ENCODE results near the gene ZNF621. TPM values are rescaled to one million over a fixed set of nuclear protein-coding genes. Genes with fewer than 3 reads are reported as not detected.
A peak's percentile ranks its signal among the peaks of the same experiment; 100 is the strongest.

ZNF621 gene
- total RNA-seq, 1 experiment from 2014 or later, result 26.2 TPM

- Histone ChIP-seq H3F3A (ENCODE audit: insufficient read depth, low read depth) (no peaks in the 10 kb centered on the region), H3K27ac (no peak overlapping the region), H3K4me3 (peak overlapping the region; percentile 67), H2AFZ (peak overlapping the region; percentile 87), H3K4me2 (peak overlapping the region; percentile 93), H3K27me3 (ENCODE audit: insufficient read depth, low read depth) (no peaks in the 10 kb centered on the region), H3K79me2 (ENCODE audit: low read depth) (no peaks in the 10 kb centered on the region; the same call in 1 of the 2 replicates), H3K4me1 (replicated peaks; ENCODE audit: insufficient read depth) (peaks cover 12% of the 10 kb centered on the region), H3K9me2 (ENCODE audit: insufficient read depth) (no peaks in the 10 kb centered on the region), H3K36me3 (ENCODE audit: low read depth) (no peaks in the 10 kb centered on the region), H3K9me3 (ENCODE audit: insufficient read depth, low read depth) (no peaks in the 10 kb centered on the region), H4K20me1 (ENCODE audit: insufficient read depth) (no peaks in the 10 kb centered on the region)
- TF ChIP-seq CTCF (conservative IDR thresholded peaks at IDR 0.05), result no peak
- intact Hi-C loops (cut with micrococcal nuclease; ENCODE audit: unreplicated experiment), result loop anchor here (1.0 kb wide), 2 partner anchors 28 to 47 kb away; partner anchors contain the start of gene ZNF621
- no peak for DNase-seq
- CTCF ChIA-PET, result no interaction called here
- no TSS peak for BruUV-seq (replicated peaks)
- POLR2A ChIA-PET (ENCODE audit: unreplicated experiment), result no interaction called here
Observed at GRCh38 chr3:40477666-40478065, 47.1 kb upstream of the ZNF621 start.

GRCh38 chr3:40487172-40487571, 37.6 kb upstream of the ZNF621 start:
- H3K4me3 ChIP-seq, result no peak overlapping the region
- no peaks in the 10 kb centered on the region for H3F3A ChIP-seq (ENCODE audit: insufficient read depth, low read depth)
- no peak overlapping the region for H3K27ac ChIP-seq
- intact Hi-C loops (cut with micrococcal nuclease; ENCODE audit: unreplicated experiment), result no loop called here
- no peaks in the 10 kb centered on the region for H4K20me1 ChIP-seq (ENCODE audit: insufficient read depth)
- H3K4me2 ChIP-seq, result no peak overlapping the region
- H3K79me2 ChIP-seq (ENCODE audit: low read depth), result no peaks in the 10 kb centered on the region
- peaks cover 12% of the 10 kb centered on the region; the same call in 1 of the 2 replicates for H3K9me3 ChIP-seq (ENCODE audit: insufficient read depth, low read depth)
- H2AFZ ChIP-seq, result no peak overlapping the region
- H3K4me1 ChIP-seq (replicated peaks; ENCODE audit: insufficient read depth), result no peaks in the 10 kb centered on the region
- BruUV-seq (replicated peaks), result no TSS peak
- ChIA-PET POLR2A (ENCODE audit: unreplicated experiment) (no interaction called here), CTCF (no interaction called here)
- peaks cover 13% of the 10 kb centered on the region; the same call in 1 of the 2 replicates for H3K36me3 ChIP-seq (ENCODE audit: low read depth)
- H3K9me2 ChIP-seq (ENCODE audit: insufficient read depth), result no peaks in the 10 kb centered on the region
- no peak for TF ChIP-seq CTCF (conservative IDR thresholded peaks at IDR 0.05)
- no peak for TF ChIP-seq EZH2 (IDR thresholded peaks at IDR 0.05; ENCODE audit: low read depth)
- H3K27me3 ChIP-seq (ENCODE audit: insufficient read depth, low read depth), result no peaks in the 10 kb centered on the region
- DNase-seq, result no peak

- intact Hi-C loops (cut with micrococcal nuclease; ENCODE audit: unreplicated experiment), result no loop called here
- Histone ChIP-seq H3K4me2 (no peak overlapping the region), H3K36me3 (ENCODE audit: low read depth) (peaks cover 6% of the 10 kb centered on the region; the same call in 1 of the 2 replicates), H3K9me3 (ENCODE audit: insufficient read depth, low read depth) (peaks cover 12% of the 10 kb centered on the region; the same call in 1 of the 2 replicates), H3F3A (ENCODE audit: insufficient read depth, low read depth) (no peaks in the 10 kb centered on the region), H3K9me2 (ENCODE audit: insufficient read depth) (no peaks in the 10 kb centered on the region), H3K79me2 (ENCODE audit: low read depth) (no peaks in the 10 kb centered on the region), H4K20me1 (ENCODE audit: insufficient read depth) (no peaks in the 10 kb centered on the region), H3K27me3 (ENCODE audit: insufficient read depth, low read depth) (no peaks in the 10 kb centered on the region), H3K4me1 (replicated peaks; ENCODE audit: insufficient read depth) (no peaks in the 10 kb centered on the region), H3K27ac (no peak overlapping the region), H3K4me3 (no peak overlapping the region), H2AFZ (no peak overlapping the region)
- CTCF ChIA-PET, result no interaction called here
- no TSS peak for BruUV-seq (replicated peaks)
- POLR2A ChIA-PET (ENCODE audit: unreplicated experiment), result no interaction called here
- no peak for DNase-seq
- TF ChIP-seq EZH2 (IDR thresholded peaks at IDR 0.05; ENCODE audit: low read depth), result no peak
- TF ChIP-seq CTCF (conservative IDR thresholded peaks at IDR 0.05), result no peak
Observed at GRCh38 chr3:40490916-40491315, 33.8 kb upstream of the ZNF621 start.
